ENCODE measurements around the gene KRTAP4-3.
"Not testable (repeated sequence)": the region's sequence is repeated elsewhere in the genome, so short reads cannot be mapped to it uniquely, and the experiment has no call there.

The KRTAP4-3 gene

DNA sequence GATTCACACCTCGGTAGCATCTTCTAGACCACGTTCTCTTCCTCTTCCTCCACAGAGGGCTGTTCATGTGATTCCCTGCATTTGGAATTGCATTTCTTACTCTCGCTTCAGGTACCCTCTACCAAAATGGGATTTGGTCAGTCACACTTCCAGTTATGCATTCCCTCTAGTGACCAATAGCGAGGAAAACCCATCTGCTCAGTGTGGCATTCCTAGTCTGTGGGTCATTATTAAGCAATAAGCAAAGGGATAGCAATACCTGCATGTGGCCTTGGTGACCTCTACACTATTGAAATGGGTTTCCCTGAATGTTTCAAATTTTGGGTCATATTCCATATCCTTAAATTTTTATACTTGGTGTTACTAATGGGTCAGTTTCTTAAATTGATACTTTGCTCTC lies 18.0 kb downstream of the KRTAP4-3 start:
- FAIRE-seq = no peak

DNA sequence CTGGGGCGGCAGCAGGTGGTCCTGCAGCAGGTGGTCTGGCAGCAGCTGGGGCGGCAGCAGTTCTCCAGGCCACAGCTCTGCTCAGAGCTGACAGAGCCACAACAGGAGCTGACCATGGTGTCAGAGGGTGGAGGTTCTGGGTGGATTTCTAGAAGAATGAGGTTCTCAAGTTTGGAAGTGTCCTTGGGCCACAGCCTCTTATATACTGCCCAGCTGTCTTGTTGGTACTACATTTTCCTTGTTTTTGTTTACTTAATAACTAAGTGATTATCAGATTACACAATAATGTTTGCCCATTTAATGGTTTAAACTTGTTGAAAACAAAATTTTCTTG lies 18.4 kb downstream of the KRTAP4-3 start, which contains the start of gene KRTAP4-5:
Gene KRTAP4-5, minus strand, starts transcription at position 174 of the 334 bp plus-strand sequence. Its CDS starts 58 bp downstream, at position 116.
- FAIRE-seq = no peak

DNA sequence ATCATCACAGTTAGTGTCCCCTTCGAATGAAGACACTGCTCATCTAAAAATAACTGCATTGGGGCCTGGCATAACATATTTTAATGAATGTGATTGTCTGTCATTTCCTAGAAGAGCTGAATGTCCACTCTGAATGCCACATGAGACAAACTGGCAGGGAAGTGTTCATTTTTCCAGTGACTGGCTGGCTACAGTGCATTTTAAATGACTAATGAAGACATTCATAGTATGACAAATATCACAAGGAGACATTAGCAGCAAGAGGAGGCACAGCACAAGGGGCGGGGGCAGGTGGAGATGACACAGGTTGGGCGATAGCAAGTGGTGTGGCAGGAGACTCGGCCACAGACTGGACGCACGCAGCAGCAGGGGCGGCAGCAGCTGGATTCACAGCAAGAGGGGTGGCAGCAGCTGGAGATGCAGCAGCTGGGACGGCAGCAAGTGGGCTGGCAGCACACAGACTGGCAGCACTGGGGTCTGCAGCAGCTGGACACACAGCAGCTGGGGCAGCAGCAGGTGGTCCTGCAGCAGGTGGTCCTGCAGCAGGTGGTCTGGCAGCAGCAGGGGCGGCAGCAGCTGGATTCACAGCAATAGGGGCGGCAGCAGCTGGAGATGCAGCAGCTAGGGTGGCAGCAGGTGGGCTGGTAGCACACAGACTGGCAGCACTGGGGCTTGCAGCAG lies 18.9 kb downstream of the KRTAP4-3 start:
- not testable (repeated sequence) for FAIRE-seq

DNA sequence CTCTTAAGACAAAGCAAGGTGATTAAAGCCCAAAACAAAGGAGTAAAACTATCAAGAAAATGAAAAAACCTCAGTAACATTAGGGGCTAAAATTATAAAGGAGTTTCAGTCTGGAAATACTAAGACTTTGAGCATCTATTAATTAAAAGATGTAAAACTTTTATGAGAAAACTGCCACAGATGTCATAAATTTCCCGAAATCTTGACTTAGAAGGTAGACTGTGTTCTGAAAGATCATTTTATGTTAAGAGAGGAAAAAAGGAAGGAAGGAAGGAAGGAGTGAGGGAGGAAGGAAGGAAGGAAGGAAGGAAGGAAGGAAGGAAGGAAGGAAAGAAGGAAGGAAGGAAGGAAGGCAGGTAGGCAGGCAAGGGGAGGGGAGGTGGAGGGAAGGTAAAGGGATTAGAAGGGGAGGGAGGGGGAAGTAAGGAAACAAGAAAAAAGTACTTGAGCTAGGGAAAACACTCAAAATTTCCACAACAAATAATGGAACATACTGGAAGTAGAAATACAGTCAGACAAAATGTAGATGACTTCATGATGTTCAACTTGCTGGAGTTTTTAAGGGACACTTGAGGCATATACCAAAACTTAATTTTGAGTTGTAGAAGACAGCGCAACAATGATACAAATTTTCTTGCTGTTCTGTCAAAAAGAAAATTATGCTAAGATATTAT lies 20.4 kb downstream of the KRTAP4-3 start:
- no peak for FAIRE-seq

DNA sequence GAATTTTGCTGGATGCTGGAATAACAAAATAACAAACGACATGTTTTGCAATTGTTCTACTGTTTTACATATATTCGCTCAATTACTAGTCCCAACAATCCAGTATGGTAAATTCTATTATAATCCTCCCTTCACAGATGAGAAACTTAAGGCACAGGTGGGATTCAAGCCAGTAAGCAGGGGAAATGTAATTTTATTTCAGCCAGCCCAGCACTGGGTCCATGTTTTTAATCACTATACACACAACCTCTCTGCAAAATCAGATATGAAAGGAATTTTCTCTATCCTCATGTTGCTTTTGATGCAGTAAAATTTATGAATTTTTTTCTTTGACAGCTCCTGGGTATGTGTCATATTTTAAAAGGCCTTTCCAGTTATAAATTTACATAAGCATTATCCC lies 22.8 kb downstream of the KRTAP4-3 start:
- no peak for FAIRE-seq

DNA sequence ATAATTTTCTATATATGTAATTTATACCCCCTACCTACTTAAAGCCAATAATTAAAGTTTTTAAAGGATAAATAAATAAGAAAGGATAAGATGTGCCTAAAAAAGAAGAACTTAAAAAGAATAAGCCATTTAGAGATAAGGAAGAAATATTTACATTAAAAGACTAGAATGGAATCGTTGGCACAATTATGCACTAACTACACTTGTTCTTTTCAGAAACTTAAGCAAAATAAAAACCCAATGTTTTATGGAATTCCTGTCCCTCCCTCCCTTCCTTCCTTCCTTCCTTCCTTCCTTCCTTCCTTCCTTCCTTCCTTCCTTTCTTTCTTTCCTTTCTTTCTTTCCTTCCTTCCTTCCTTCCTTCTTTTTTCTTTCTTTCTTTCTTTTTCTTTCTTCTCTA lies 23.2 kb downstream of the KRTAP4-3 start:
- FAIRE-seq = no peak

DNA sequence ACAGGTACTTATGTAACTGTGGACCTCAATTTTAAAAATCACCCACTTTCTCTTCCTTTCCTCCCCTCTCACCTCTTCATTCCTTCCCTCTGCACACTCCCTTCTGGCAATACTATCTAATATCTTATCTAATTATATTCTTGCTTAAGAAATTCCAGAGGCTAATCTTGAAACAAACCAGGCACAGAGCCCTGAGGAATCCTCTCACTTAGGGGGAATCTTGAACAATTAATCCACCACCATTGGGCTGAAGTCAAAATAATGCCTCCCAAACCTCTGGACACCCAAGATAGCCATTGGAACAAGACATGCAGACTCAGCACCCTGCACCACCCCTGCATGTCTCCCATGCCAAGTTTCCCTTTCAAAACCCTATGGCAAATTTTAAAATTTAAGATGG lies 26.7 kb downstream of the KRTAP4-3 start:
- no peak for FAIRE-seq

DNA sequence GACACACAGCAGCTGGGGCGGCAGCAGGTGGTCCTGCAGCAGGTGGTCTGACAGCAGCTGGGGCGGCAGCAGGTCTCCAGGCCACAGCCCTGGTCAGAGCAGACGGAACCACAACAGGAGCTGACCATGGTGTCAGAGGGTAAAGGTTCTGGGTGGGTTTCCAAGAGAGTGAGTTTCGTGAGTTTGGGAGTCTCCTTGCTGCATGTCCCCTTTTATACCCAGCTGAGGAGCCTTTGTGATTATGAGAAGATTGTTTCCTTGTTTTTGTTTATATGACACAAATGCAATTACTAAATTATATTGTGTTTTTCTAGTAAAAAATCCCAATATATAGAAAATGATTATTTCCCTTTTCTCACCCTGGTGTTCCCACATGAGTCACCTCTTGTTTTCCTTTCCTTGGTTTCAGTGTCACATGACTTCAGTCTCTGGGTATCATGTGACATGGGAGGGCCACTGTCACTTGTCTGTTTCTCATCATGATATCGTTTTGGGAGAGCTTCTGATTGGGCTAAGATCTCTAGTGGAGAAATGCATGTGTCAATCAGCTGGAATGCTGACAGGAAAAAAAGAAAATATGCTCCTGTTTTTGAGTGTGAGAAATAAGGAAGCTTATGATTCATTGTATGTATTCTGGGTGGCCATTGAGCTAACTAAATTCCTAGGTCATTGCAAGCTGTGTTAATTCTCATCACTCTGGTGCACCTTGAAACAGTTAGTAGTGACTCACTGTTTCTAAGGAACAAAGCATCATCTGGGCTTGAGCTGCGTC lies 27.5 kb downstream of the KRTAP4-3 start, which contains the start of gene KRTAP4-6:
Gene KRTAP4-6, minus strand, starts transcription at position 185 of the 772 bp plus-strand sequence. Its CDS starts 57 bp downstream, at position 128.
- FAIRE-seq = no peak

DNA sequence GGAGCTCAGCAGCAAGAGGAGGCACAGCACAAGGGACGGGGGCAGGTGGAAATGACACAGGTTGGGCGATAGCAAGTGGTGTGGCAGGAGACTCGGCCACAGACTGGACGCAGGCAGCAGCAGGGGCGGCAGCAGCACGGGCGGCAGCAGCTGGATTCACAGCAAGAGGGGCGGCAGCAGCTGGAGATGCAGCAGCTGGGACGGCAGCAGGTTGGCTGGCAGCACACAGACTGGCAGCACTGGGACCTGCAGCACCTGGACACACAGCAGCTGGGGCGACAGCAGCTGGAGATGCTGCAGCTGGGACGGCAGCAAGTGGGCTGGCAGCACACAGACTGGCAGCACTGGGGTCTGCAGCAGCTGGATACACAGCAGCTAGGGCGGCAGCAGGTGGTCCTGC lies 28.2 kb downstream of the KRTAP4-3 start:
- not testable (repeated sequence) for FAIRE-seq

DNA sequence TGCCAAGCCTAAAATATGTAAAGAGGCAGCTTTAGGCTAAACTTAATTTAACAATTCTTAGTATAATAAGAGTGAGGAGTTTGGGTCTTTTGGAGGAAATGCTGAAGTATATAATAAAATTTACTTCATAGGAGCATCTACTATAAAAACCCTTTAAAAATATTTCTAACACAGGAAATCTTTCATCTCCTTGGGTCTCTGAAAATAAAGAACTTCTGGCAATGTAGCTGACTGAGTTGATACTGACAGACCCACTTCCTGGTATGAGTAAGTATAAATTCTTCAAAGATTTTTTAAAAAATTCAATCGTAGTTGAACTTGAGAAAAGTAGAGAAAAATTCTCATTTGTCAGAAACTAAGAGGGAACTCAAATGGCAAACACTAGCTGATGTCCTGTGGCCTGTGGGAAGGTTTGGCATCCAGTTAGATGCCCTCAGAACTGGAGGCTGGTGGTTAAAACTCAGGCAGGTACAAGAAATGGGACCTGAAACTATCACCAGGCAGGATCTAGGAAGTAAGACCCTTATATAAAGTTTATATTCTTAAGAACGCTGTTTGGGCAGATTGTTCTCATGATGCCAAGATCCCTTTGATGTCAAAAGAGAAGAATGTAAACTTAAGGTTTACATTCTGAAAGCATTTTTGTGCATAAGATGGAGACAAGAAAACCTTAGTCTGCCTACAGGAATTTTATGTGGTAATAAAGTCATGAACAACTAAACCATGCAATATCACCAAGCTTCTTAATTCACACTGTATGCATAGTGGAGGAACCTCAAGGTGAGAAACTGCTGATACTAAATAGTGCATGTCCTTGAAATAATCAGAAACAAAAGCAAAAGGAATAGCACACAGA lies 33.9 kb downstream of the KRTAP4-3 start:
- no peak for FAIRE-seq

DNA sequence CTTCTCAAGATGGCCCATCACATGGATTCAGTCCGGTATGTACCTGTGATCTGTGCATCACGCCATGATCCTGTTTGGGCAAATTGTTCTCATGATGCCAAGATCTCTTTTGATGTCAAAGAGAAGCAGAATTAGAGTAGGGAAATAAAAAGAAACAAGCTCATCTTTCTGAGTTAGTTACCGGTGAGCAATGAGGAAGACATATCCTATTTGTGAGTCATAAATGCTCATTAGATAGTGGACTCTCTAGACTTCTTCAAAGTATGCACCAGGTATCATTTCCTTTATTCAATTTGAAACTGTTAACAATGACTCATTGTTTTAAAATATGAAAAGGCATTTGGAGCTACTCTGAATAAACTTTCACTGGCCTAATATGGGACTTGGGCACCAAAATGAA lies 36.0 kb downstream of the KRTAP4-3 start:
- FAIRE-seq = no peak

DNA sequence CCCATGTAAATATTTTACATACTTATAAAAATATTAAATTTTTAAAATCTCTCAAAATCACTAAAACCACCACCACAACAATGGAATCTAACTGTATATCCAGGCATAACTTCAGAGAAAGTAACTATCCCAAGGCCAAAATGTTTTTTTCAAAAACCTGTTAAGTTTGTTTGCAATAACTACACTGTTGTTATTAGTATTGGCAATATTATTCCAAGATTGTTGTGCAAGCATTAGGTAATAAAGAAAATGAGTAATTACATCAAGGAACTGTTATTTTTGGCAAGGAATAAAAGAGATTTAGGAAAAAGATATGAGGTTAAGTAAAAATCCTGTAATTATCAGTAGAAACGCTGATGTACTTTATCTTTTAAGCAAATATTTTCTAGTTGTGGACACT lies 40.6 kb downstream of the KRTAP4-3 start:
- FAIRE-seq = no peak

DNA sequence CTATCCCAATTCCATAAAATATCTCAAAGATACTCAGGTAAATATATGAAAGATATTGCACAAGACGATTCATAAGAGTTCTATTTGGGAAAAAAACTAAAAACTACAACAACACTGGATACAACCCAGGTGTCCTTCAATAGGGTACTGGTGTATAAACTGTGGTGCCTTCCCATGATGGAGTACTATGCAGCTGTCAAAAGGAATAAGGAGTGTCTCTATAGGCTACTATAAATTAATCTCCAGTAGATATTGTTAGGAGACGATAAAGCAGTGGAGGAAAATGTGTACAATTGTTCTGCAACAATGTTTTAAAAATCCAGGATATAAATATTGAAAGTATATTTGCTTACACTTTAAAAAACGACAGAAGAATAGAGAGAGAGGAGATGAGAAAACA lies 41.6 kb downstream of the KRTAP4-3 start:
- no peak for FAIRE-seq

DNA sequence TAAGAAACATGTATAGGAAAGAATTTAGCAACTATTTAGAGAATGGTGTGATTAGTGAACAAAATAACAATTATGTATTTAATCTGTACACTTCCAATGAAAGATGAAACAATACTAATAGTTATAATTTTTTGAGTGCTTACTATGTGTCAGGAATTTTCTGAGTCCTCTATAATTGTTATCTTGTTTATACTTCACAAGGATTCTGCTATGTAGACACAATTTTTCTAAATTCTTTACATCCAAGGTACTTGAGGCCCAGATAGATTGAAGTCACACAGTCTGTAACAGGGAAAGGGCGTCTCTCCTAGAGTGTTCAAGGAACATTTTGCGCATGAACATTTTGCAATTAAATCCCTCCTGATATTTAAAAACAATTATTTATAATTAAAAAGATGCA lies 43.0 kb downstream of the KRTAP4-3 start:
- FAIRE-seq = no peak

DNA sequence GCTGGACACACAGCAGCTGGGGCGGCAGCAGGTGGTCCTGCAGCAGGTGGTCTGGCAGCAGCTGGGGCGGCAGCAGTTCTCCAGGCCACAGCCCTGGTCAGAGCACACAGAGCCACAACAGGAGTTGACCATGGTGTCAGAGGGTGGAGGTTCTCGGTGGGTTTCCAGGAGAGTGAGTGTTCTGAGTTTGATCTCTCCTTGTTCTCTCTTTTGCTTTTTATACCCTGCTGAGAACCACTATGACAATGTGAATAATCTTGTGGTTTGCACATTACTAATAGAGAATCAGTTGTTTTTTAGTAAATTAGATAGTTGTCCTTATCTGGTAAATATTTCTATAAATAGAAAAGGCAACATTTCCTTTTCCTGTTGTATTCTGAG lies 44.0 kb downstream of the KRTAP4-3 start, which contains the start of gene KRTAP4-12:
Gene KRTAP4-12, minus strand, starts transcription at position 192 of the 381 bp plus-strand sequence. Its CDS starts 60 bp downstream, at position 132.
- not testable (repeated sequence) for FAIRE-seq

DNA sequence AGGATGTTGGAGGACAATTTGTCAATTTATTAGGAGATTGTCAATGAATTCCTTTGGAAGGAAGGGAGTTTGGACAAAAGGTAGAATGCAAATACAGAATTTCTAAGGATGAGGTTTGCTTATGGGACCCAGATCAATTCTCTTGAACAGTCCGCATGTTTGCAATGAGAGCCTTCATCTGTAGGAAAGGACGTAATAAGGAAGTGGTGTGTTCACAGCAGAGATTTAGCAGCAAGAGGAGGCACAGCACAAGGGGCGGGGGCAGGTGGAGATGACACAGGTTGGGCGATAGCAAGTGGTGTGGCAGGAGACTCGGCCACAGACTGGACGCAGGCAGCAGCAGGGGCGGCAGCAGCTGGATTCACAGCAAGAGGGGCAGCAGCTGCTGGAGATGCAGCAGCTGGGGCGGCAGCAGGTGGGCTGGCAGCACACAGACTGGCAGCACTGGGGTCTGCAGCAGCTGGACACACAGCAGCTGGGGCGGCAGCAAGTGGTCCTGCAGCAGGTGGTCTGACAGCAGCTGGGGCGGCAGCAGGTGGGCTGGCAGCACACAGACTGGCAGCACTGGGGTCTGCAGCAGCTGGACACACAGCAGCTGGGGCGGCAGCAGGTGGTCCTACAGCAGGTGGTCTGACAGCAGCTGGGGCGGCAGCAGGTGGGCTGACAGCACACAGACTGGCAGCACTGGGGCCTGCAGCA lies 44.6 kb downstream of the KRTAP4-3 start:
- not testable (repeated sequence) for FAIRE-seq

DNA sequence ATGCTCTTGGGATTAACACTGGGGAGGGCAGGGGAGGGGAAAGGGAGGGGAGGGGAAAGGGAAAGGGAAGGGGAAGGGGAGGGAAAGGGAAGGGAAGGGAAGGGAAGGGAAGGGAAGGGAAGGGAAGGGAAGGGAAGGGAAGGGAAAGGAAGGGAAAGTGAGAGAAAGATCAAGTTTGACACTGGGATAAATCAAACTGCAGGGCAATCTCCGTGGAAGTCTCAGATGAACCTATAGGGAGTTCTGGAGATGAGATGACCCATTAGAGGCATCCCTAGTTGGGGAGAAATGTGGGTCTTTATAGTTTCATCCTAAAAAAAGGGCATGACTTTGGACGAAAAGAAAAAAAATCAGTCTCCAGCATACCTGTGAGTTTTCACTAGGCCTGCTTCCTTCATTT lies 46.3 kb downstream of the KRTAP4-3 start:
- no peak for FAIRE-seq

DNA sequence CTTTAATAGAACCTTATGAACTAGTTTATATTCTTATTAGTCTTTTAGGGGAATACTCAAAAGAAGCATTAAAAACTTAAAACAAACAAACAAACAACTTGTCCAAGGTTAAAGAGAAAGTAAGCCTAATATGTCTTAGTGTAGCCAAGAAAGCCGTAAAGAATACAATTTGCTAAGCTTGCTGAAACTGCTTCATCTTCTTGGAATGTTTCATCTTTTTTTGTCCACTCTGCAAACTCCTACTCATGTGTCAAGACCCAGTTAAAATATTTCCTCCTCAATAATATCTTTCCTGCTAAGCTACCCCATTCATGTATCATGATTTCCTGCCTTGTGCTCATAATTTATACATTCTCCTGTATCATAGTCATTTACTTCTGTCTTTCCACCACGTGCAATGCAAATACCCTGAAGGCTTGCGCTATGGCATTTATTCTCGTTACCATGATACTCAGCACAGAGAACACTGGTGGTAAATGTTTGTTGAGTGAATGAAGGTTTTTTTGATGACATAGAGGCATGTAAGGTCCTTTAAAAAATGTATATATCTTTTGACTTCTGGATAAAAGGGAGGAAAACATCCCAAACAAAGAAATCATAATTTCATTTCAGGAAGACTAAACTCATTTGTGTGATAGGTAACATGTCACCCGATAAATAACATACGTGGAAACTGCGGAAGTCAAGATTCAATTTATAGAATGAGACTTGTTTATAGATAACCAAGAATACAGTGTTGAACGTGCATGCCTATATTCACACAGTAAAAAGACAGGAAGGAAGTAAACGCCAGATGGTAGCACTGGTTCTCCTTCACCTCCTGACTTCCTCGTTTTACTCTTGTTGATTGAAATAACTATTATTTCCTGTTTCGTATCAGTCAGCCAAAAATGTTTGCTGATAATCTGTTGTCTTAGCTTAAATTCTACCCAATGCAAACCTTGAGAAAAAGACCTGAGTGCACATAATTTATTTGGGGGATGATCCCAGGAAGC lies 48.0 kb downstream of the KRTAP4-3 start:
- FAIRE-seq = peak; percentile 95

DNA sequence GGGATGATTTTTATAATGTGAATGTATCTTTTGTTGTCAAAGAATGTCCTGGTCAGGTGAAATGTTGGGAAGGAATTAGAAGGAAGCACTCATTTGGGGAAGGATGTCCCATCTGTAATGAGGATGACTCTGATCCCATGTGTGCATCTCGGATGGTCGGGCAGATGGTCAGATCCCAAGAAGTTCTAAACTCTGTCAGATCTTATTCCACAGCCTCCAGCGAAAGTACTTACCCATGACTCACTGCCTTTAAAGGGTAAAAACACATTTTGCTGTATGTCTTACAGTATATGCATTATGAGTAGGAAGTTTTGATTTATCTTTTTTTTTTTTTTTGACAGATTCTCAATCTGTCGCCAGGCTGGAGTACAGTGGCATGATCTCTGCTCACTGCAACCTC lies 49.3 kb downstream of the KRTAP4-3 start:
- no peak for FAIRE-seq

DNA sequence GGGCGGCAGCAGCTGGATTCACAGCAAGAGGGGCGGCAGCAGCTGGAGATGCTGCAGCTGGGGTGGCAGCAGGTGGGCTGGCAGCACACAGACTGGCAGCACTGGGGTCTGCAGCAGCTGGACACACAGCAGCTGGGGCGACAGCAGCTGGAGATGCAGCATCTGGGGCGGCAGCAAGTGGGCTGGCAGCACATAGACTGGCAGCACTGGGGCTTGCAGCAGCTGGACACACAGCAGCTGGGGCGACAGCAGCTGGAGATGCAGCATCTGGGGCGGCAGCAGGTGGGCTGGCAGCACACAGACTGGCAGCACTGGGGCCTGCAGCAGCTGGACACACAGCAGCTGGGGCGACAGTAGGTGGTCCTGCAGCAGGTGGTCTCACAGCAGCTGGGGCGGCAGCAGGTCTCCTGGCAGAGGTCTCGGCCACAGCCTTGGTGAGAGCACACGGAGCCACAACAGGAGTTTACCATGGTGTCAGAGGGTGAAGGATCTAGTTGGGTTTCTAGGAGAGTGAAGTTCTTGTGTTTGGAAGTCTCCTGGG lies 50.1 kb downstream of the KRTAP4-3 start, which contains the start of gene KRTAP4-11:
Gene KRTAP4-11, minus strand, starts transcription at position 528 of the 541 bp plus-strand sequence. Its CDS starts 58 bp downstream, at position 470.
- FAIRE-seq = not testable (repeated sequence)

All from G401.6 (cell line).